T-helper 1 cell treated with Interleukin-12 subunit alpha and Interleukin-12 subunit beta and Interleukin-4 antibody, amounts not matched to agents 30 μg/mL and 1 μg/mL, for 36 hours (primary cell): ENCODE data around the gene RPL22.

Experiments used
- H3K27ac Mint-ChIP-seq: one replicate; pipeline ENCODE4 v1.8.0; 2021; ENCODE audit warnings: mild to moderate bottlenecking, mixed read lengths
- H3K27me3 Mint-ChIP-seq: one replicate; pipeline ENCODE4 v1.8.0; 2021; ENCODE audit warnings: low read depth, mixed read lengths
- H3K36me3 Mint-ChIP-seq: one replicate; pipeline ENCODE4 v1.8.0; 2021; ENCODE audit warnings: low read depth, mixed read lengths
- H3K4me1 Mint-ChIP-seq: one replicate; pipeline ENCODE4 v1.8.0; 2021; ENCODE audit warnings: low read depth, mixed read lengths
- H3K4me3 Mint-ChIP-seq: one replicate; pipeline ENCODE4 v1.8.0; 2021; ENCODE audit warnings: mild to moderate bottlenecking, moderate library complexity, mixed read lengths
- H3K9me3 Mint-ChIP-seq: one replicate; pipeline ENCODE4 v1.8.0; 2021; ENCODE audit warnings: mixed read lengths

Gene RPL22

GRCh38 chr1:6199298-6200187 lies at the start of gene RPL22:
TSS of gene RPL22 (minus strand) at chr1:6199595. CDS start at chr1:6199573, 22 bp downstream.
- H3K4me3 Mint-ChIP-seq, result peak within 1 kb of the TSS; percentile 93
- no peaks in the 10 kb centered on the region for H3K27me3 Mint-ChIP-seq
- peaks cover 26% of the 10 kb centered on the region for H3K36me3 Mint-ChIP-seq
- peaks cover 42% of the 10 kb centered on the region for H3K4me1 Mint-ChIP-seq
- H3K9me3 Mint-ChIP-seq, result peaks cover 4% of the 10 kb centered on the region
- H3K27ac Mint-ChIP-seq, result peak within 1 kb of the TSS; percentile 92

GRCh38 chr1:6248161-6248776 lies 48.9 kb upstream of the RPL22 start:
- Mint-ChIP-seq H3K4me3 (no peak overlapping the region), H3K4me1 (peaks cover 3% of the 10 kb centered on the region), H3K27ac (no peak overlapping the region)

GRCh38 chr1:6247651-6248050 lies 48.3 kb upstream of the RPL22 start:
- Mint-ChIP-seq H3K4me3 (no peak overlapping the region), H3K27ac (no peak overlapping the region), H3K9me3 (no peaks in the 10 kb centered on the region), H3K27me3 (peaks cover 63% of the 10 kb centered on the region), H3K36me3 (no peaks in the 10 kb centered on the region), H3K4me1 (peaks cover 3% of the 10 kb centered on the region)

More at GRCh38 chr1:6248161-6248776, 48.9 kb upstream of the RPL22 start:
- Mint-ChIP-seq H3K27me3 (peaks cover 62% of the 10 kb centered on the region), H3K9me3 (no peaks in the 10 kb centered on the region), H3K36me3 (no peaks in the 10 kb centered on the region)

GRCh38 chr1:6246497-6247467 lies 47.4 kb upstream of the RPL22 start:
- peaks cover 3% of the 10 kb centered on the region for H3K4me1 Mint-ChIP-seq
- peaks cover 60% of the 10 kb centered on the region for H3K27me3 Mint-ChIP-seq
- peak overlapping the region; percentile 67 for H3K4me3 Mint-ChIP-seq
- H3K36me3 Mint-ChIP-seq, result no peaks in the 10 kb centered on the region
- no peaks in the 10 kb centered on the region for H3K9me3 Mint-ChIP-seq
- H3K27ac Mint-ChIP-seq, result peak overlapping the region; percentile 61

- Mint-ChIP-seq H3K9me3 (no peaks in the 10 kb centered on the region), H3K27ac (no peak overlapping the region), H3K4me1 (peaks cover 7% of the 10 kb centered on the region), H3K27me3 (peaks cover 65% of the 10 kb centered on the region), H3K36me3 (no peaks in the 10 kb centered on the region), H3K4me3 (peak overlapping the region; percentile 67)
These were observed 46.6 kb upstream of the RPL22 start for GRCh38 chr1:6245869-6246496.

GRCh38 chr1:6245086-6245868 lies 45.9 kb upstream of the RPL22 start:
- Mint-ChIP-seq H3K36me3 (no peaks in the 10 kb centered on the region), H3K4me1 (peaks cover 7% of the 10 kb centered on the region), H3K27ac (no peak overlapping the region), H3K4me3 (no peak overlapping the region), H3K9me3 (no peaks in the 10 kb centered on the region), H3K27me3 (peaks cover 63% of the 10 kb centered on the region)

GRCh38 chr1:6244401-6245049 lies 45.1 kb upstream of the RPL22 start:
- Mint-ChIP-seq H3K27ac (no peak overlapping the region), H3K36me3 (no peaks in the 10 kb centered on the region), H3K9me3 (no peaks in the 10 kb centered on the region), H3K4me3 (peak overlapping the region; percentile 26), H3K27me3 (peaks cover 65% of the 10 kb centered on the region), H3K4me1 (peaks cover 7% of the 10 kb centered on the region)

GRCh38 chr1:6243993-6244392 lies 44.6 kb upstream of the RPL22 start, which contains the start of gene HES3:
TSS of gene HES3 (plus strand) at chr1:6244179. CDS start at chr1:6244366, 187 bp downstream.
- Mint-ChIP-seq H3K4me1 (peaks cover 10% of the 10 kb centered on the region), H3K4me3 (peak within 1 kb of the TSS; percentile 26), H3K9me3 (no peaks in the 10 kb centered on the region), H3K36me3 (no peaks in the 10 kb centered on the region), H3K27me3 (peaks cover 70% of the 10 kb centered on the region), H3K27ac (no peak within 1 kb of the TSS)

- Mint-ChIP-seq H3K4me3 (no peak overlapping the region), H3K4me1 (peaks cover 12% of the 10 kb centered on the region), H3K27me3 (peaks cover 66% of the 10 kb centered on the region), H3K27ac (no peak overlapping the region), H3K36me3 (no peaks in the 10 kb centered on the region), H3K9me3 (no peaks in the 10 kb centered on the region)
These were observed 43.8 kb upstream of the RPL22 start for GRCh38 chr1:6243053-6243834.

GRCh38 chr1:6241887-6242740 lies 42.7 kb upstream of the RPL22 start:
- Mint-ChIP-seq H3K9me3 (no peaks in the 10 kb centered on the region), H3K27me3 (peaks cover 56% of the 10 kb centered on the region), H3K27ac (no peak overlapping the region)

GRCh38 chr1:6241107-6241886 lies 41.9 kb upstream of the RPL22 start:
- H3K4me1 Mint-ChIP-seq, result peaks cover 9% of the 10 kb centered on the region
- H3K9me3 Mint-ChIP-seq, result no peaks in the 10 kb centered on the region
- H3K36me3 Mint-ChIP-seq, result no peaks in the 10 kb centered on the region
- H3K27me3 Mint-ChIP-seq, result peaks cover 48% of the 10 kb centered on the region
- no peak overlapping the region for H3K4me3 Mint-ChIP-seq
- H3K27ac Mint-ChIP-seq, result peak overlapping the region; percentile 3

More at GRCh38 chr1:6241887-6242740, 42.7 kb upstream of the RPL22 start:
- Mint-ChIP-seq H3K4me3 (no peak overlapping the region), H3K36me3 (no peaks in the 10 kb centered on the region), H3K4me1 (peaks cover 12% of the 10 kb centered on the region)
